Hindlimb muscle (tissue), 1 donor: ENCODE data around the gene APOA4. TPM values are rescaled to one million over a fixed set of nuclear protein-coding genes. Genes with fewer than 3 reads are reported as not detected.

Experiments used
- DNase-seq: peaks from one replicate; pipeline ENCODE4 v3.0.0-alpha.2; 2013
- polyA plus RNA-seq: library from polyadenylated mRNA; unstranded; fragments of 120-200 nt; gene quantifications from one replicate; pipeline ENCODE4 v1.2.1, GENCODE V29; 2013; ENCODE audit not compliant: insufficient read length

APOA4 gene
- not detected for polyA plus RNA-seq

DNA sequence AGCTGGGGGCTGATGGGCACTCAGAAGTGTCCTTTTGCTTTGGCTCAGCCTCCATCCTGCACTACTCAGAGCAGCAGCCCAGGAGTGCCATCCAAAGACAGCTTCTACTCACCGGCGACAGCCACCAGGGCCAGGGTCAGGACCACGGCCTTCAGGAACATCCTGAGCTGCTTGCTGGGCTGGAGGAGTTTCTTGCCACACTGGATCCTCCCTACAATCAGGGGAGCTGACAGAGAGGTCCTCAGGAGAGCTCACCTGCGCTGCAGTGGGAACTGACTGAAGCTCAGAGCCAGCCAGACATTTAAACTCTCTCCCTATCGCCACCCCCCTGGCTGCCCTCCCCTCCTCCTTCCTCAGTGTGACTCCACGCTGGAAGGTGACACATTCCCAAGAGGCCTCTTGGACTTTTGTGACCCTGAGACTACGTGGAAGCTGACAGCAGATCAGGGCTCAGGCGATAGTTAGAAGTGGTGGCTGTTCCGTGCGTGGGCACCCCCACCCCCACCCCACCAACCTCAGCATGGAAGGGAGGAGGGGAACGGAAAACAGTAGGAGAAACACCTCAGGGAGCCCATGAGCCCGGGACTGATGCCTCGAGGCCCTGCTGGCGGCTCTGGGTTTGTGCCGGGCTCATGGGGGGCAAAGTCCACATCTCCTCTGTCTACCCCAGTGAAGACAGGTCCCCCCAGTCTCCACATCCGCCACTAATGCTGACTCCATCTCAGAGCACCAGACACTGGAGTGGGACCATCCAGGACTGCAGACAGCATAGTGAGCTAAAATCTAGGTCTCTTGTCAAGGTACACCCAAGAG is at the start of gene APOA4:
TSS of gene APOA4 (minus strand) at position 274 of the 813 bp plus-strand sequence. CDS start at position 161, 113 bp downstream.
- DNase-seq, result no peak

DNA sequence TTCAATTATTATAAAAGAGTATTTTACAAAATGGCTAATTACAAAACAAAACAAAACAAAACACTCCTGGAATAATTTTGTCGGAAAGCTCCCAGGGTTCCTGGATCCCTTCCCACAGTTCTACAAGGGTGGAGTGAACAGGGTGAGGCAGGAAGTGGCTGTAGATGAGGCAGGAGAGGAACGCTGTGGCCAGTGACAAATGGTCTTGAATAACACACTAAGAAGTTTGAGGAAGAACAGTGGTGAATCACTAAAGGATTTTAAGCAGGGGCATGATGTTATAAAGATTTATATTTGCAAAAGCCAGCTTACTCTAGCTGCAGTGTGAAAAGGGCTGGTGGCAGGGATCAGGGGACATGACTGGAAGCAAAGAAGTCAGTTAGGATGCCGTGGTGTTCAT is 48.1 kb upstream of the APOA4 start:
- DNase-seq, result no peak

DNA sequence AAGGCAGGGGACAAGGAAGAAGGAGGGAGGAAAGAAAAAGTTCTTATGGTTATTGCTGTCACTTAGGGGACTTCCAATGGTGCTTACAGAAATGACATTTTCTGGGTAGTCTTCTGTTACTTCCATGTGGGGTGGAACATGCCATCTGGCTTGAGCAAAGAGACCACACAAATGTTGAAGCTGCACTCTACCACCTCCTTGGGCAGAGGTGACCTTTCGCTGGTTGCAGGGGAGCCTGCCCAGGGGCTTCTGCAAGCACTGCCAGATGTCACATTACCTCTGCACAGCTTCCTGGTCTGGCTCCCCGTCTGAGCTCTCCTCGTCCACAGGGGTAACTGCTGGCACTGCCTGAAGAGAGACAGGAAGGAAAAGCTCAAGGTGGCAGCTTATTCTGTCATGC is 47.0 kb upstream of the APOA4 start:
- DNase-seq, result no peak

DNA sequence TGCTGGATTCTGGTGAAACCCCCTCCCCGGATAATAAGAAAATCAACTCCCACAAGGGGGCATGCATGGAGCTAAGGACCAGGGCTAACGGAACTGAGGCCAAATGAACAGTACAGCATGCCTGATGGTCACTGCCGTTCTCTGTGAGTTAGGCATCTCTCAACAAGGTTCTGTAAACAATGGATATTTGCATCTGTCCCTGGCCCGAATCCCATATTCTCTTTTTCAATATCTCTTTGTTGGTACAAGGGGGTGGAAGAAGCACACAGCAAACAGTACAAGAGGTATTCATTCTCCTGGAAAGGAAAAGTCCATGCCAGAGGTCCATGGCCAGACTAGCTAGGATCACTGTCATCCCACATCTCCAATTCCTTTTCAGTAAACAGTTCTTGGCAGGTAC is 46.5 kb upstream of the APOA4 start:
- DNase-seq, result no peak

DNA sequence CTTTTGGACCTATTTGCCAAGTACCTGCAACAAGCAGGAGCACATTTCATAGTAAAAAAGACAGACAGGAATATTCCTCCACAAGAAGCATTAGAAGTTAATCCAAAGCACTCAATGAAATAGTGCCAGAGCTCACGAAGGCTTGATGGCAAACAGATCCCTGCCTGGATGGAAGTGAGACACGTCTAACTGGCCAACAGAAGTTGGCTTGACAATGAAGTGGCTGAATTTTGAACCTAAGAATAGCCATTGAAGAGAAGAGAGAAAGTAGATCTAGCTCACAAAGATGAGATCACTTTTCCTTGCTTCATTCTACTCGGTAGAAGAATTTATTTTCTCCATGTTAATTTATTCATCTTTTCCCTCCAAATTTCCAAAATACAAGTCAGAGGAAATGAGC is 45.0 kb upstream of the APOA4 start:
- no peak for DNase-seq

DNA sequence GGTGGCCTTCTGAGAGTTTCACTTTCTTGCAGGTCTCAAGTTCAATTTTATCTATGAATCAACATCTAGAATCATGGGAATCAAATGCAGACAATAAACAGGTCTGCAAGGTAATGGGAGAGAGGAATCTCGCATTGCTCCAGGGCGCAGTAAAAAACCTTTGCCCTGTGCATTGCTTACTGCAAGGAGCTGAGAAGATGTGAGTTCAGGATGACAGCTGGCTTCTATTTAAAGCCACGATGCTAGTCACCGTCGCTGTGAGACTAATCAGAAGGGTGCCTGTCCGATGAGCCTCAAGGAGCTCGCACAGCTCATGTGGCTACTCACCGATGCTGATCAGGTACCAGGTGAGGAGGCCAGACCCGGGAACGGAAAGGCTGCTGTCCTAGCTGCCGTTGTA is 44.5 kb upstream of the APOA4 start:
- DNase-seq, result no peak

DNA sequence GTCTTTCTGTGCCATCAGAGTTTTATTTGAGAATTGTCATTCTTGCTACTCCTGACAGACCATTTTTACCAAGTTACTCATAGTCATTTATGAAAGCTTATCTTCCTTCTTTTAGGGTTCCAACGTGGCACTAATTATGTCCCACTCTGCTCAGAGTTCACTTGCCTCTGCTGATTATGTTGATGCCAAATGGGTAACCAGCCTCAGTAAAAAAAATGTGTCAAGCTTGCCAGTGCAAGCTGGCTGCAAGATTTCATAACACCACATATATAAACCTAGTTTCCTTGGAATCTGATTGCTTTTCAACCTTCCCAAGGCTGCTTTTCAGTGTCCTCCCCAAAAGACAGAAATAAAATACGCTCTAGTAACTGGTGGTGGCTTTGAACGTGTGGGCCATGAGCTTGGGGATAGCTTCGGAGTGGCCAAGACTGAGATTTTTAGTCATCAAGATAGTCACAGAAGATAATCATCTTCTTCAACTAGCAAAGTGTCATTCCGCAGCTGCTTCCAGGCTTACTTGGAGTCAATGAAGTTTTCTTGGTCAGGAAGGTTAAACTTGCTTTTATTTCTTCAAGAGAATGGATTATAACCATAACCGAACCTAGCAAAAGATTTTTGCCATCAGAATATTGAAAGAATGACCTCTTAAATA is 43.8 kb upstream of the APOA4 start:
- no peak for DNase-seq

DNA sequence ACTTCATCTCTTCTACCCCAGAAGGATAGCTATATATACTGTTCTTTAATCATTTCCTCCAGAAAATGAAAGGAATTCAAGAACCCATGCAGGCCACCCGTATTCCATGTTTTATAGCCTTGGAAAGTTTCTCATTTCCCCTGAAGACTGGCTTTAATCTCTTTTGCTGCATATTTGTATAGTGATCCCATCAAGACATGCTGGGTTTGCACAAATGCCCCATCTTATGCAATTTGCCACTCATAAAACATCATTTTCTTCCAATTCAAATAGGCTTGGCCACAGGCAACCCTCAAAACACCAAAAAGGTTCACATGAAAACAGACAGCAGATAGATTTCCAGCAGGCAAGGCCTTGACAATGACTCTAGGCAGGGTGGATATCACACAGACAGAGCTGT is 42.6 kb upstream of the APOA4 start:
- no peak for DNase-seq

DNA sequence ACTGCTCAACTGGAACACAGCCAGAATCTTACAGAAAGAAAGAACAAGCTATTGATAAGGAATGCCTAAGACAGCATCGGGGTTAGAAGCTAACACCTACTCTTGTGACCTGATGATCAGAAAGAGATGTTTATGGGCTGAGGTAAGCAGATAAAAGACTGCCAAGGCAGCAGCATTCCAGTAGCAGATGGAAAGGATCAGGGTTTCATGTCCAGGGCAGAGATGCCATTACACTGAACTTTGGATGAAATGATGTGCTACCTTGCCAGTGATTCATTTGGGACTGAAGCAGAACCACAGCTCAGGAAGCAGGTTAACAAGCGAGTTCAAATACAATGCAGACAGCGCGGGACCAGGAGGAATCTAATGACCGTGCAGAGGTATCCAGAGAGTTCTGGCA is 41.4 kb upstream of the APOA4 start:
- no peak for DNase-seq

DNA sequence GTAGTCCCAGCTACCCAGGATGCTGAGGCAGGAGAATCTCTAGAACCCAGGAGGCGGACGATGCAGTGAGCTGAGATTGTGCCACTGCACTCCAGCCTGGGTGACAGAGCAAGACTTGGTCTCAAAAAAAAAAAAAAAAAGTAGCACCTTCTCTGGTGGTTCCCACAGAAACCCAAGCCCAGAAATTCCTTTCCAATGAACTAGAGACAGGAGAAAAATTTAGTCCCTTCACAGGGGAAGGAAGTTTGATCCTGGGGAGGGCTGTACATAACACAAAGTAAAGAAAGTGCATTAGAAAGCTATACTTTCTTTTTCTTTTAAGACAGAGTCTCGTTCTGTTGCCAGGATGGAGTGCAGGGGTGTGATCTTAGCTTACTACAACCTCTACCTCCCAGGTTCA is 39.8 kb upstream of the APOA4 start:
- DNase-seq, result no peak

DNA sequence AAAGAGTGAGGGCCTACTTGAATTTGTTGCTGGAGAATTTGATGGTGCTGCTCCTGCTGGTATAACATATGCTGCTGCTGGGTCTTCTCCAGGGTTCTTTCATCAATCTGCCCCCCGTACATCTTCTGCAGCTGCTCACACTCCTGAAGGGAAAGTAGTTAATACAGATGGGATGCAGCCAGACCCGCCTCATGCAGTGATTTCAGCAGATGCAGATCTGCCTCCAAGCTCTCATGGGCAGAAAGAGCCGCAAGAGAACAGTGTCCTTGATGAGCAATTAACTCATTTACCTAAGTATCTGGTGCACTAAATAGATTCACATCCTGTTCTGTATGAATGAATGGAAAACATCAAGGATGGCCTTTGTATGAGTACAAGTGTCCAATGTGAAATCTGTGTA is 39.1 kb upstream of the APOA4 start:
- DNase-seq, result no peak

DNA sequence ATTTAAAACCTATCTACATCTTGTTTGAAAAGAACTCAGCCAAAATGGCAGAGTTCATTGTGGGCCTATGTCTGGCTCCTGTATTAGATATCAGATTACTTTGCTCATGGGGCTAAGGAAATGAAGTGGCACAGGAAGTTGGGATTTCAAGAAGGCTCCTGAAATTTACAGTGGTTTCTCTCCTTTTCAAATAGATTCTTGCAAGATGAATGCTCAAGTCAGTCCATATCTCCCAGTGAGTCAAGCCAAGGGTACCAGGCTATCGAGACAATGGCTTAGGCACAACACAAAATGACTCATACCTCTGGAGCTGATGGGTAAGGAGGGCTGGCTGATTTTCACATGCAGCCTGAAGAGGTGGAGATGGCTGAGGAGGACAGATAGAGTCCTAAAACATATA is 38.4 kb upstream of the APOA4 start:
- DNase-seq, result no peak

DNA sequence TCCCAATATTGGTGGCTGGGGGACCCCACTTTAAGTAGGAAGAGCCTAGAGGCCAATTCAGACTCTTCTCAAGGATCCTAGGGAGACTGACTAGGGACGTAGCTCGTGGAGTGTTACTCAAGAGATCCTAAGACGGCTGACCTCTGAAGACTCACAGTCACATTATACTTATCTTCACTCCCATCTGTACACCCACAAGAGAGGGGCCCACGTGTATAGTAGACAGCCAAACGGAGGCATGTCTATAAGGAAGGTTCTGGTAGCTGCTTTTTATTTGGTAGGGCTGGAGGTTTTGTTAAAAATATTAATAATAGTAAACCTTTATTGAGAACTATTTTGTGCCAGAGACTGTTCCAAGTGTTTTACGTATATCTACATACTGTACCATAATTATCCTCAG is 37.2 kb upstream of the APOA4 start:
- no peak for DNase-seq

DNA sequence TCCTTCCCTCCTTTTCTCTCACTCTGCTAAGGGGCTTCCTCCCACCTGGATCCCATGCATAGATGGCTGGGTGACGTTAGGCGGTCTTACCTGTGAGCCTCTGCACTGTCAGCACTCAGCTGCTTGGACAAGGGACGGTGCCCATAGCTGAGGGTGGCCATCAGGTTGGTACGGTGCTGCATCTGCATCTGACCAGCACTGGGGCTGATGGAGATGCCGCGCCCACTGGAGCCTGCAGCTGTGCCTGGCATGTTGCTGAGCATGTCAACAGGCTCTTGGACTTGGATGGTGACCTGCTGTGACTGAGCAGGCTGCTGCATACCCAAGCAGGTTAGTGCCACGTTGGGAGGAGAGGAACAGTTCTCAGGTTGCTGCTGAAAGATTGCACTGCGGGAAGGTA is 36.1 kb upstream of the APOA4 start:
- no peak for DNase-seq

DNA sequence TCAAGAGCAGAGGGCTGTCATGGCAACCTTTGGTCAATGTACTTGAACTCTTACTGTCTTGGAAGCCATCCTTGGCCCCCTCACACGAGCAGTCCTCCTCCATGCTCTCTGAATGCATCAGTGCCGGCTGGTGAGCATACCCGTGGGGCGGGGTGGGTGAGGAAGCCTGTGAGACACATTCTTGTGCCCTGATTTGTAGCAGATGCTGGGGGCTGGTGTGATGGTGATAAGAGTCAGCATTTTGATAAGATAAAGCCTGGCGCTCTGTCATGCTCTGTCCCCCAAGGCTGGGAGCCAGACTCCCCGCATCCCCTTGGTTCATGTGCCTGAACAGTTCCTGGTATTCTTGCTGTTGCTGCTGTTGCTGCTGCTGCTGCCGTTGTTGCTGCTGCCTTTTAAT is 34.8 kb upstream of the APOA4 start:
- no peak for DNase-seq

DNA sequence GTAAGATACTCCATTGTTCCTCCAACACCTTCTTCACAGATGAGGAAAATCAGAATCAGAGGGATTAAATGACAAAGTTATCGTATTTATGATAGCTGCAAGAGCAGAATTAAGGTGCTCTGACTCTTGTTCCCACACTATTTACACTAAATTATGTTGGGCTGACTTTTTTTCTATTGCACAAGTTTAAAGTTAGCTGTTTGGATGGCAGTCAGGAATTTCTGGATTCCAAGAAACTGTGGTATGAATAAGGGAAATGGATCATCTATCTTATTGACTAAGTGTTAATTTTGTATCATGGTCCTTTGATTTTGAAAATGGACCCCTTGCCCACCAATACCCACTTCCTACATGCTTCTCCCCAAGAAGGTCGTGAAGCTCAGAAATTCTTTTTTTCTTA is 34.2 kb upstream of the APOA4 start:
- DNase-seq, result no peak

DNA sequence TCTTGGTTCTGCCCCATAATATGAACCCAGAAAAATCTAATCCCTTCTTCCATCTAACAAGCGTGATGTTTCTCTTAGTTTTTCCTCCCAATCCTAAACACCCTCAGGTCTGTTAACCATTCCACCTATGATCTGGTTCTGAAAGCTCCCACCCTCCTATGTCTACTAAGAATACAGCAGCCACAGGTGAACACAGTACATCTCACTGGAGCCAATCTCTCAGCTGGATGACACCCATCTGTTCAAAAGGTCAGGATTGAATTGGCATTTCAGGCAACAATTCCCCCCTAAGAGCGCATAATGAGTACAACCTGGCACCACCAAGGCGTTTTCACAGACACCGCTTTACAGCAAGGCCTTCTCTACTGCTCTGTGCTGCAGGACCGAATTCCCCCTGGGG is 33.3 kb upstream of the APOA4 start:
- no peak for DNase-seq

DNA sequence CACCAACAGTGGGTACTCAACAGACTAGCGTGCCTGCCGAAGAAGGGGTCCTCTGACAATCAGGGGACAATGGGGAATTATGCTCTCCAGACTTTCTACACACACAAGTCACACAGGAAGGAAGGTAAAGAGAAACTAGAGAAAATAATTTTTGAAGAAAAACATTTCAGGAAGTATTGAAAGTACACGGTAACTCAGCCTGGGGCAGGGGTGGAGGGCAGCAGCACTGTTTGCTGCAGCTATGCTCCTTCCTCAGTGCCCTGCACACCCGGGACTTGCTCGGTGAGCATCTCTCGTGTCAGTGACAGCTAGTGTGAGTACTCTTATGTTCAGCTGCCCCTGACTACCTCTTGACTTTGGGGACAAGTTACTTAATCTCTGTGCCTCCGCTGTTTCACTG is 32.3 kb upstream of the APOA4 start:
- DNase-seq, result no peak

DNA sequence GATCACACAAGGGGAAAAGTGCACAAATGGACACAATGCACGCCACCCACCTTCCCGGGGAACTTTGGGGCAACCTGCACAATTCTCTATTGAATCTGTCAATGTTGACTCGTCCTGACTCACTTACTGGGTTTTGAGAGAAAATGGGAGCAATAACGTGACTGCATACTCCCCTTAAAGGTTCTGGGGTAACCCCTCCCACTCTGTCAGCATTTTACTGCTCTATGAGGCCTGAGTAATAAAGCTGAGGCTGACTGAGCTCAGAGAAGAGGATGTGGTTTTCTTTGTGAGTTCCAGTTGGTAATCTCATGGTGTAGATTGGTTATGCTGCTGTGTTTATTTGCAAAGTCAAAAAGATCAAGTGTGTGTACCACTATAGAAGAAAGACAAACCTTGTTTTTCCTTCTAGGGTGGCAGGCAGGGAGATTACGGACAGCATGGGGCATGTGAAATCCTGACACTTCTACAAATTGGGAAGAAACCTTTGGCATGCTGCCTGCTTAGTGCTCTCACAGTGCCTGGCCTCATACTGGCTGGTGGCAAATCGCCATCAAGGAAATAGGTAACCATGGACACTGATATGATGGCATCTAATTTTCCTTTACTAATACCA is 30.5 kb upstream of the APOA4 start:
- DNase-seq, result no peak

DNA sequence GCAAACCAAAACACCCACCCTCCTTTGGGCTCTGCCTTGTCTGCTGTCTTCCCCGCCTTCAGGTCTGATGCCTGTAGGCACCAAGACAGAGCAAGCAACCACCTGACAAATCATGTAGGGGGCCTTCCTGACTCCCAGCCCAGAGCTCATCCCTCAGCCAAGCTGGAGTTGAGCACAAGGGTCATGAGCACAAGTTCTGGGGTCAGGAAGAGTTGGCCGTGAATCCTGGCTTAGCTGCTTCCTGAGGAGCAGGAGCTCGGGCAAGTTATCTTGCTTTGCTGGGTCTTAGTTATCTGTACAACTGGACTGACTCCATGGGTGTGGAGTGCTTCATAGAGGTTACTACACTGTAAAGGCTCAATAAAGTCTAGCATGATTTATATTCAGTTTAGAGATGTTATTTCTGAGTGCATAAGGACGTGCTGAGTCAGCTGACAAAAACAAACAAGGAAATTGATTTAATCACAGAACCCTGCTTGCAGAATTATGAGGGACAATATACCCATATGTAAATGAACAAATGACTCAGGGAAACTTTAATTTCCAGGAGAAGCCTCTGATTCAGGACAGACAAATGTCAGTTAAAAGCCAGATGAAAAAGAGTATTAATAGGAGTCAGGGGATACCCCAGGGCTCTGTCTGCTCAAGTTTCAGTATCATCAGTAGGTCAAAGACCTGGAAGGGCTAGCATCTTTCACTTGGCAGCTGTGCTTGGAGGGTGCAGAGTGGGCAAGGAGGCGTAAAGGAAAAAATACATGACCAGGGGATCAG is 29.3 kb upstream of the APOA4 start:
- DNase-seq, result no peak

DNA sequence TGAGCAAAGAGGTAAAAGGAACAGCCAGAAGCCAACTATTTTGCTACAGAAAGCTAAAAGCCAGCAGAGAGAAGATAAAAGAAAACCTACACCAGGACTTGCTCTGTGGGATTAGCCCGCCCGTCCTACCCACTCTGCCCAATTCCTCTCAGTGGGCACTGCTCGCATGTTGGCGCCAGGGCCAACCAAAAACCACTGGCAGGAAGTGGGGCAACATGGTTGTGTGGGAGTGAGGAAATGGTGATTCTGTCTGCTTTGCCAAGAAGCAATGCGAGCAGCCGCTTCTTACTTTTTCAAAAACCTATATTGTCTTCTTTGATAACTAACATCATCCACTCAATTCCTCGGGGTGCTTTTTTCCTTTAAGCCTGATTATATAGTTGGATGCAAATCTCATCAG is 28.5 kb upstream of the APOA4 start:
- DNase-seq, result no peak

DNA sequence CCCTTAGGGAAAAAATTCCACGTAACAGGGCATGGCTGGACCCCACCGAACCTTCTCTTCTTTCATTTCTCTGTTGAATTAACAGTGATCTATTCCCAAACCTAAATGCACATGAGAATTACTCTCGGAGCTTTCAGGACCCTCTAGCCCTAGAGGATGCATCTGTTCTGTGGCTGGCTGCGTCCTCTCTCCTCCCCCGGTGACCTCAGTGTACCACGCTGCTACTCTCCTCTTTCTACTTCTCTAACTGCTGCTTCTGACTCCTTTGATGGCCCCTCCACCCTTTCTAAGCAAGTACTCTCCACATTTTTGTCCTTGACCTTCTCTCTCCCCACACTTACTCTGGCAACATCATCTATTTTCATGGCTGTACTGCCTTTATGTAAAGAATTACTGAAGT is 26.4 kb upstream of the APOA4 start:
- no peak for DNase-seq

DNA sequence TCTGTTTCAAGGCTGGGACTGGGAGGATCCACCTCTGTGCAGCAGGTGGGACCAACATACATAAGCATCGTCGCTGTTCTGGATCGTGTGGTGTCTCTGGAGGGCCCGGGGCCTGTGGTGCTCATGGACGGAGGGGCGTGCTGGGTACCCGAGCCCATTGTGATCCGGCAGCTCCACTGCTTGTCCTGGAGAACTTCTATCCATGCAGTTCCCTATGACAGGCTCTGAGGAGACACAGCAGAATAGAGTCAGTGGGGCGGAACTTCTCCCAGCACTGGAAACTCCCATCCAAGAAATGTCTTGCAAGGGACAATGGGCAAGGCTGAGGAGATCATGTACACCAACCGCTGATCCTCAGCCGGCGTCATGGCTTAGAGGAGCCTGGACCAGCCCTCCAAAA is 26.0 kb upstream of the APOA4 start:
- no peak for DNase-seq
